CD4-positive, alpha-beta T cell (primary cell): ENCODE measurements around the gene TMEM51. TPM values are rescaled to one million over a fixed set of nuclear protein-coding genes. Genes with fewer than 3 reads are reported as not detected.

ENCODE experiments used
- ATAC-seq: fragments of 200-7000 bp; cut with Tn5 transposase; one replicate; pipeline ENCODE4 v1.10.0; 2022; ENCODE audit warnings: mild to moderate bottlenecking; ENCODE audit not compliant: poor library complexity
- CTCF ChIA-PET: fragments of 350-600 bp; sonication (Branson Sonifier 250); formaldehyde crosslinking; loops from one replicate; lab custom pipeline; 2021; ENCODE audit warnings: antibody characterized with exemption, inconsistent platforms; lab: Charles Lee
- POLR2A ChIA-PET: fragments of 350-600 bp; sonication (Branson Sonifier 250); formaldehyde crosslinking; loops from one replicate; lab custom pipeline; 2021; ENCODE audit warnings: antibody characterized with exemption, inconsistent platforms; lab: Charles Lee
- DNase-seq, 14 experiments: peaks; one replicate each; pipeline ENCODE4 v3.0.0-alpha.2; 2013 to 2020; ENCODE audit warnings: mixed read lengths in 2 of 14
- H3K27ac ChIP-seq, 2 donors: one replicate each; pipeline versions ENCODE4 v1.5.1 to v1.7.0; 2013; ENCODE audit warnings: low read length in 2 of 2, low read depth in 1 of 2, mild to moderate bottlenecking in 1 of 2
- H3K27me3 ChIP-seq, 2 experiments: 1 replicate in 1 of 2; 2 replicates in 1 of 2; pipeline versions ENCODE4 v1.6.1 to v1.7.0; 2013; ENCODE audit warnings: low read length in 2 of 2, control low read depth in 1 of 2, mild to moderate bottlenecking in 1 of 2, moderate library complexity in 1 of 2; ENCODE audit not compliant: insufficient read depth in 2 of 2, control insufficient read depth in 1 of 2
- H3K36me3 ChIP-seq: one replicate; pipeline ENCODE4 v1.6.1; 2013; ENCODE audit warnings: low read length, control low read depth; ENCODE audit not compliant: insufficient read depth
- H3K4me1 ChIP-seq: one replicate; pipeline ENCODE4 v1.6.1; 2013; ENCODE audit warnings: low read length, control low read depth; ENCODE audit not compliant: insufficient read depth
- H3K4me3 ChIP-seq: one replicate; pipeline ENCODE4 v1.5.1; 2013; ENCODE audit warnings: mild to moderate bottlenecking, low read length, moderate library complexity
- H3K9me3 ChIP-seq, 2 experiments: 1 replicate in 1 of 2; 2 replicates in 1 of 2; pipeline versions ENCODE4 v1.6.1 to v1.7.0; 2013; ENCODE audit warnings: low read length in 2 of 2, mild to moderate bottlenecking in 2 of 2, control low read depth in 1 of 2, moderate library complexity in 1 of 2; ENCODE audit not compliant: control insufficient read depth in 1 of 2, insufficient read depth in 1 of 2
- H3K27ac Mint-ChIP-seq: one replicate; pipeline ENCODE4 v1.8.0; 2020; ENCODE audit warnings: mixed read lengths
- H3K27me3 Mint-ChIP-seq: one replicate; pipeline ENCODE4 v1.8.0; 2021; ENCODE audit warnings: mixed read lengths
- H3K36me3 Mint-ChIP-seq: one replicate; pipeline ENCODE4 v1.8.0; 2021; ENCODE audit warnings: low read depth, mixed read lengths
- H3K4me1 Mint-ChIP-seq: one replicate; pipeline ENCODE4 v1.8.0; 2021; ENCODE audit warnings: low read depth, mixed read lengths
- H3K4me3 Mint-ChIP-seq: one replicate; pipeline ENCODE4 v1.8.0; 2020; ENCODE audit warnings: mild to moderate bottlenecking, mixed read lengths
- H3K9me3 Mint-ChIP-seq: one replicate; pipeline ENCODE4 v1.8.0; 2020; ENCODE audit warnings: mixed read lengths
- CTCF ChIP-seq: fragments of 200-600 bp; IDR thresholded peaks from one replicate; pipeline ENCODE4 v1.8.0; 2022; ENCODE audit warnings: antibody characterized with exemption, mild to moderate bottlenecking
- intact Hi-C, 2 experiments: fragments of 100-400 bp; cut with DNase I in 1 of 2; cut with micrococcal nuclease in 1 of 2; formaldehyde crosslinking; loops; one replicate each; pipeline versions ENCODE4 v1.15.1 to v1.9.0; 2023 to 2025; cut with DNase I, micrococcal nuclease
- total RNA-seq, 174 experiments: library from RNA in 2 of 174; stranded (reverse) in 2 of 174; gene quantifications; one replicate each; pipeline ENCODE4 v1.2.3 and lab custom pipeline; 2021 to 2026

The TMEM51 gene
- total RNA-seq, 2 experiments from 2014 or later = not detected

GRCh38 chr1:15167386-15167785 lies 13.8 kb downstream of the TMEM51 start:
- H3K27me3 ChIP-seq = no peaks in the 10 kb centered on the region
- no peak overlapping the region for H3K27ac Mint-ChIP-seq
- H3K27ac ChIP-seq = no peak overlapping the region
- no peak for DNase-seq
- no peaks in the 10 kb centered on the region for H3K36me3 Mint-ChIP-seq
- CTCF ChIA-PET = no interaction called here
- peaks cover 34% of the 10 kb centered on the region for H3K27me3 Mint-ChIP-seq
- no peaks in the 10 kb centered on the region for H3K9me3 Mint-ChIP-seq
- H3K36me3 ChIP-seq = no peaks in the 10 kb centered on the region
- H3K4me1 ChIP-seq = no peaks in the 10 kb centered on the region
- no peaks in the 10 kb centered on the region for H3K9me3 ChIP-seq
- intact Hi-C loops = no loop called here
- H3K4me1 Mint-ChIP-seq = no peaks in the 10 kb centered on the region
- H3K4me3 Mint-ChIP-seq = no peak overlapping the region
- POLR2A ChIA-PET = no interaction called here
- no peak for TF ChIP-seq CTCF
- H3K4me3 ChIP-seq = no peak overlapping the region
- no peak for ATAC-seq

- H3K27ac Mint-ChIP-seq = no peak overlapping the region
- ChIA-PET POLR2A (no interaction called here), CTCF (no interaction called here)
- TF ChIP-seq CTCF = no peak
- DNase-seq (peak in 2 of 14 experiments; percentile 37 to 53), ATAC-seq (no peak)
- H3K36me3 Mint-ChIP-seq = no peaks in the 10 kb centered on the region
- Histone ChIP-seq H3K36me3 (no peaks in the 10 kb centered on the region), H3K27ac (no peak overlapping the region), H3K4me3 (no peak overlapping the region), H3K27me3 (no peaks in the 10 kb centered on the region), H3K9me3 (no peaks in the 10 kb centered on the region), H3K4me1 (no peaks in the 10 kb centered on the region)
- H3K9me3 Mint-ChIP-seq = no peaks in the 10 kb centered on the region
- no peak overlapping the region for H3K4me3 Mint-ChIP-seq
- no peaks in the 10 kb centered on the region for H3K4me1 Mint-ChIP-seq
- intact Hi-C loops = no loop called here
- peaks cover 29% of the 10 kb centered on the region for H3K27me3 Mint-ChIP-seq
These were observed 14.9 kb downstream of the TMEM51 start for GRCh38 chr1:15168479-15168878.

GRCh38 chr1:15170071-15170470 lies 16.5 kb downstream of the TMEM51 start:
- POLR2A ChIA-PET = no interaction called here
- no peak overlapping the region for H3K4me3 Mint-ChIP-seq

More at GRCh38 chr1:15170071-15170470, 16.5 kb downstream of the TMEM51 start:
- H3K27ac ChIP-seq = no peak overlapping the region
- no peaks in the 10 kb centered on the region for H3K36me3 Mint-ChIP-seq
- H3K4me1 ChIP-seq = no peaks in the 10 kb centered on the region
- CTCF ChIA-PET = no interaction called here
- ATAC-seq = no peak
- no peaks in the 10 kb centered on the region for H3K9me3 Mint-ChIP-seq
- no peaks in the 10 kb centered on the region for H3K36me3 ChIP-seq
- no peaks in the 10 kb centered on the region for H3K4me1 Mint-ChIP-seq
- H3K9me3 ChIP-seq = no peaks in the 10 kb centered on the region
- H3K27me3 Mint-ChIP-seq = peaks cover 29% of the 10 kb centered on the region
- H3K27ac Mint-ChIP-seq = no peak overlapping the region
- intact Hi-C loops = no loop called here
- peaks cover 0 to 4% of the 10 kb centered on the region in 2 experiments for H3K27me3 ChIP-seq
- no peak for TF ChIP-seq CTCF
- H3K4me3 ChIP-seq = no peak overlapping the region
- no peak for DNase-seq
